Smooth muscle cell (in vitro differentiated cells): ENCODE data around the gene RBM38. TPM values are rescaled to one million over a fixed set of nuclear protein-coding genes. Genes with fewer than 3 reads are reported as not detected.
"Not testable (repeated sequence)": the region's sequence is repeated elsewhere in the genome, so short reads cannot be mapped to it uniquely, and the experiment has no call there.

Experiments
- DNase-seq: peaks from one replicate; lab custom pipeline; 2025; ENCODE audit not compliant: unreplicated experiment; lab: John Stamatoyannopoulos, UW
- H2AFZ ChIP-seq: fragments of 200-600 bp; sonication (generic); 2 replicates; pipeline ENCODE4 v1.6.0; 2016; ENCODE audit warnings: antibody characterized with exemption, low read depth, mild to moderate bottlenecking
- H3F3A ChIP-seq: fragments of 200-600 bp; sonication (generic); 2 replicates; pipeline ENCODE4 v1.6.0; 2017; ENCODE audit warnings: antibody characterized with exemption, low read depth
- H3K27ac ChIP-seq: fragments of 200-600 bp; sonication (generic); 2 replicates; pipeline ENCODE4 v1.5.1; 2016; ENCODE audit warnings: low read depth, mild to moderate bottlenecking
- H3K27me3 ChIP-seq: fragments of 200-600 bp; sonication (generic); 2 replicates; pipeline ENCODE4 v1.6.1; 2016; ENCODE audit warnings: low read depth, mild to moderate bottlenecking
- H3K36me3 ChIP-seq: fragments of 200-600 bp; sonication (generic); 2 replicates; pipeline ENCODE4 v1.5.1; 2016; ENCODE audit warnings: low read depth
- H3K4me1 ChIP-seq: fragments of 200-600 bp; sonication (generic); 2 replicates; pipeline ENCODE4 v1.5.1; 2016; ENCODE audit warnings: low read depth
- H3K4me2 ChIP-seq: fragments of 200-600 bp; sonication (generic); 2 replicates; pipeline ENCODE4 v1.6.0; 2016; ENCODE audit warnings: mild to moderate bottlenecking
- H3K4me3 ChIP-seq: fragments of 200-600 bp; sonication (generic); 2 replicates; pipeline ENCODE4 v1.5.1; 2016; ENCODE audit warnings: mild to moderate bottlenecking
- H3K79me2 ChIP-seq: fragments of 200-600 bp; sonication (generic); 2 replicates; pipeline ENCODE4 v1.6.0; 2016; ENCODE audit warnings: low read depth, mild to moderate bottlenecking
- H3K9ac ChIP-seq: fragments of 200-600 bp; sonication (generic); 2 replicates; pipeline ENCODE4 v1.6.0; 2016; ENCODE audit warnings: low read depth
- H3K9me3 ChIP-seq: fragments of 200-600 bp; sonication (generic); replicated peaks from 2 replicates; pipeline ENCODE4 v1.5.1; 2016; ENCODE audit warnings: low read depth
- H4K20me1 ChIP-seq: fragments of 200-600 bp; sonication (generic); 2 replicates; pipeline ENCODE4 v1.6.0; 2016; ENCODE audit warnings: low read depth
- WGBS: methylation state at CpG from one replicate; pipeline ENCODE4 v1.1.7; 2016; ENCODE audit warnings: low lambda C conversion rate; 5-methylcytosine and 5-hydroxymethylcytosine counted together
- polyA plus RNA-seq: library from polyadenylated mRNA; unstranded; fragments of >200 nt; fragmentation: Nextera tagmentation; extraction: Ambion mirVana; gene quantifications from 2 replicates; pipeline ENCODE4 v1.2.1, GENCODE V29; 2016
- total RNA-seq: library from RNA; depleted of rRNA; stranded (reverse); fragments of >200 nt; gene quantifications from 2 replicates; pipeline ENCODE4 v1.2.3, GENCODE V29; 2014
- TF ChIP-seq, protein P1 (sequence below): fragments of 200-600 bp; sonication (generic); IDR thresholded peaks from 2 replicates; pipeline ENCODE4 v1.5.1; 2017; ENCODE audit warnings: borderline replicate concordance, mild to moderate bottlenecking, antibody characterized with exemption; ENCODE audit not compliant: insufficient read depth, poor library complexity, severe bottlenecking

Gene RBM38
- total and polyA plus RNA-seq, 2 experiments from 2014 or later: 12.0 to 12.7 TPM

DNA sequence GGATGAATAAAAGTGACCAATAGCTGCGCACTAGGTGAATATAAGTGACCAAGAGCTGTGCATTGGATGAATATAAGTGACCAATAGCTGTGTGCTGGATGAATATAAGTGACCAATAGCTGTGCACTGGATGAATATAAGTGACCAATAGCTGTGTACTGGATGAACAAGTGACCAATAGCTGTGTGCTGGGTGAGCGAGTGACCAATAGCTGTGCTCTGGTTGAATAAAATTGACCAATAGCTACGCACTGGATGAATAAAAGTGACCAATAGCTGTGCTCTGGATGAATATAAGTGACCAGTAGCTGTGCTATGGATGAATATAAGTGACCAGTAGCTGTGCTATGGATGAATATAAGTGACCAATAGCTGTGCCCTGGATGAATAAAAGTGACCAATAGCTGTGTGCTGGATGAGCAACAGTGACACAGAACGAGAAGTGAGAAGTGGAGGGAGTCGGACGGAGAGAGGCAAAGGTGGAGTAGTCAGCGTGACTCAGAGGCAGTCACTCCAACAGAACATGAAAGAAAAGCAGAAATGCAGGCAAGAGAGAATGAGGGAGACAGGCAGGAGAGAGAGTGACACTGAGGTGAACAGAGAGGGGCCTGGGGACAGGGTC is 38.5 kb downstream of the RBM38 start:
- no peaks in the 10 kb centered on the region for H3F3A ChIP-seq
- 78% methylated on average over 7 of the region's 7 CpGs for WGBS
- H3K9me3 ChIP-seq: no peaks in the 10 kb centered on the region
- no peak overlapping the region for H3K9ac ChIP-seq
- H3K4me1 ChIP-seq: no peaks in the 10 kb centered on the region
- H2AFZ ChIP-seq: no peak overlapping the region
- no peaks in the 10 kb centered on the region for H3K79me2 ChIP-seq
- H3K4me3 ChIP-seq: no peak overlapping the region
- H3K27ac ChIP-seq: no peak overlapping the region
- H4K20me1 ChIP-seq: no peaks in the 10 kb centered on the region
- no peak for DNase-seq
- H3K36me3 ChIP-seq: no peaks in the 10 kb centered on the region
- no peak overlapping the region for H3K4me2 ChIP-seq
- TF ChIP-seq, protein P1, sequence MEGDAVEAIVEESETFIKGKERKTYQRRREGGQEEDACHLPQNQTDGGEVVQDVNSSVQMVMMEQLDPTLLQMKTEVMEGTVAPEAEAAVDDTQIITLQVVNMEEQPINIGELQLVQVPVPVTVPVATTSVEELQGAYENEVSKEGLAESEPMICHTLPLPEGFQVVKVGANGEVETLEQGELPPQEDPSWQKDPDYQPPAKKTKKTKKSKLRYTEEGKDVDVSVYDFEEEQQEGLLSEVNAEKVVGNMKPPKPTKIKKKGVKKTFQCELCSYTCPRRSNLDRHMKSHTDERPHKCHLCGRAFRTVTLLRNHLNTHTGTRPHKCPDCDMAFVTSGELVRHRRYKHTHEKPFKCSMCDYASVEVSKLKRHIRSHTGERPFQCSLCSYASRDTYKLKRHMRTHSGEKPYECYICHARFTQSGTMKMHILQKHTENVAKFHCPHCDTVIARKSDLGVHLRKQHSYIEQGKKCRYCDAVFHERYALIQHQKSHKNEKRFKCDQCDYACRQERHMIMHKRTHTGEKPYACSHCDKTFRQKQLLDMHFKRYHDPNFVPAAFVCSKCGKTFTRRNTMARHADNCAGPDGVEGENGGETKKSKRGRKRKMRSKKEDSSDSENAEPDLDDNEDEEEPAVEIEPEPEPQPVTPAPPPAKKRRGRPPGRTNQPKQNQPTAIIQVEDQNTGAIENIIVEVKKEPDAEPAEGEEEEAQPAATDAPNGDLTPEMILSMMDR: no peak
- H3K27me3 ChIP-seq: no peaks in the 10 kb centered on the region

DNA sequence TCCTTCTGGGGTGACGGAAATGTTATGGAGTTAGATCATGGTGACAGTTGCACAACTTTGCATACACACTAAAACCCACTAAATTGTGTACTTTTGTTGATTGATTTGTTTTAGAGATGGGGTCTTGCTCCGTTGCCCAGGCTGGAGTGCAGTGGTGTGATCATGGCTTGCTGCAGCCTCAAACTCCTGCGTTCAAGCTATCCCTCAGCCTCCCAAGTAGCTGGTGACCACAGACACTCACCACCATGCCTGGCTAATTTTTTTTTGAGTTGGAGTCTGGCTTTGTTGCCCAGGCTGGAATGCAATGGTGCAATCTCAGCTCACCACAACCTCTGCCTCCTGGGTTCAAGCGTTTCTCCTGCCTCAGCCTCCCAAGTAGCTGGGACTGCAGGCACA is 39.0 kb downstream of the RBM38 start:
- not testable (repeated sequence) for DNase-seq, H3K27me3 ChIP-seq
- 76% methylated on average over 4 of the region's 4 CpGs for WGBS

DNA sequence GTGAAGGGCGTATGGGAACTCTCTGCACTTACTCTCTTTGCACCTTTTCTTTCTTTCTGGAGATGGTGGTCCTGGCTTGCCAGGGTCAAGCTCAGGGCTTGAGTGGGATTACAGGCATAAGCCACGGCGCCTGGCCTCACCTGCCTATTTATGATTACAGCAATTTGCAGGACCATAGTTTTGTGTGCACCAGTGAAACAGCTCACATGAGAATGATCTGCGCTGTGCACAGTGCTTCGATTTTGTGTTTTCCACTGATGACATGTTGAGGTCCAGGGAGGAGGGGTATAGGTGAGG is 40.3 kb downstream of the RBM38 start:
- Histone ChIP-seq H3K4me3 (no peak overlapping the region), H3K79me2 (no peaks in the 10 kb centered on the region), H4K20me1 (no peaks in the 10 kb centered on the region), H2AFZ (no peak overlapping the region), H3K9ac (no peak overlapping the region), H3F3A (no peaks in the 10 kb centered on the region), H3K27ac (no peak overlapping the region), H3K4me2 (no peak overlapping the region), H3K36me3 (no peaks in the 10 kb centered on the region), H3K9me3 (no peaks in the 10 kb centered on the region), H3K27me3 (no peaks in the 10 kb centered on the region), H3K4me1 (no peaks in the 10 kb centered on the region)
- 75% methylated on average over 5 of the region's 5 CpGs for whole genome bisulfite sequencing
- TF ChIP-seq, protein P1: no peak
- DNase-seq: no peak

More for the DNA sequence above, 39.0 kb downstream of the RBM38 start:
- not testable (repeated sequence) for H3K9me3 ChIP-seq, H4K20me1 ChIP-seq, H3F3A ChIP-seq, H3K4me3 ChIP-seq, H3K4me2 ChIP-seq, H3K9ac ChIP-seq, H3K36me3 ChIP-seq, H2AFZ ChIP-seq, H3K27ac ChIP-seq, H3K4me1 ChIP-seq, H3K79me2 ChIP-seq

DNA sequence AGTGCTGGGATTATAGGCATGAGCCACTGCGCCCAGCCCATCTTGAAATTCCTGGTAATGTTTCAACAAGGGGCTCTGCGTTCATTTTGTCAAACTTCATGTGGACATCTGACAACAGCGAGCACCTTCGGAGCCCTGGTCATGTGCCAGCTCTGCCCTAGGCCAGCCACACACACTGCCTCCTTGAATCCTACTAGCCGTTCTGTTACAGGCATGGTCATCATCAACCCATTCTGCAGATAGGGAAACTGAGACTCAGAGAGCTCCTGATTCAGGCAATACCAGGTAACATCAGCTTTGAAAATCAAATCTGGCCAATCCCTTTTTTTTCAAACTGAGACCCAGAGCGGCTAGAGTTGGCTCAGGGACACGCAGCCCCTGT is 41.3 kb downstream of the RBM38 start:
- TF ChIP-seq, protein P1: no peak
- H3F3A ChIP-seq: no peaks in the 10 kb centered on the region
- 97% methylated on average over 7 of the region's 7 CpGs for WGBS

More for the DNA sequence above, 41.3 kb downstream of the RBM38 start:
- Histone ChIP-seq H3K9me3 (no peaks in the 10 kb centered on the region), H3K9ac (no peak overlapping the region), H2AFZ (no peak overlapping the region), H3K36me3 (no peaks in the 10 kb centered on the region), H3K79me2 (no peaks in the 10 kb centered on the region), H4K20me1 (no peaks in the 10 kb centered on the region), H3K4me1 (no peaks in the 10 kb centered on the region), H3K27ac (no peak overlapping the region), H3K4me2 (no peak overlapping the region), H3K27me3 (no peaks in the 10 kb centered on the region), H3K4me3 (no peak overlapping the region)
- no peak for DNase-seq
